HPDE6-E6E7 (cell line): ENCODE data around the gene LAMA5.

Experiments used
- DNase-seq: peaks from one replicate; pipeline ENCODE4 v3.0.0; 2011; ENCODE audit warnings: missing footprints; ENCODE audit errors: extremely low spot score

LAMA5 gene

GRCh38 chr20:62314711-62315302, 52.3 kb downstream of the LAMA5 start:
- DNase-seq = no peak

DNA sequence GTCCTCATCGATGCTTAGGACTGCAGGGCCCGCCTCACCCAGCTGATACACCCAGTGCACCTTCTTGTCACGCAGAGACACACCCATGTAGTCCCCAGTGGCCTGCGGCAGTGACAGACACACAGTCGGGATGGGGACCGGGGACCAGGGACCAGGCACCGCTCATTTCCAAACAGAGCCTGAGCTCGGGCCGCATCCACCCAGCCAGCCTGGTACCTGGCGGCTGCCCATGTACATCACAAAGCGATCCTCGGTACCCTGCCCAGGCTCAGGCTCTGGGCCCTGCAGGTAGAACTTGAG, 52.8 kb downstream of the LAMA5 start:
- no peak for DNase-seq

DNA sequence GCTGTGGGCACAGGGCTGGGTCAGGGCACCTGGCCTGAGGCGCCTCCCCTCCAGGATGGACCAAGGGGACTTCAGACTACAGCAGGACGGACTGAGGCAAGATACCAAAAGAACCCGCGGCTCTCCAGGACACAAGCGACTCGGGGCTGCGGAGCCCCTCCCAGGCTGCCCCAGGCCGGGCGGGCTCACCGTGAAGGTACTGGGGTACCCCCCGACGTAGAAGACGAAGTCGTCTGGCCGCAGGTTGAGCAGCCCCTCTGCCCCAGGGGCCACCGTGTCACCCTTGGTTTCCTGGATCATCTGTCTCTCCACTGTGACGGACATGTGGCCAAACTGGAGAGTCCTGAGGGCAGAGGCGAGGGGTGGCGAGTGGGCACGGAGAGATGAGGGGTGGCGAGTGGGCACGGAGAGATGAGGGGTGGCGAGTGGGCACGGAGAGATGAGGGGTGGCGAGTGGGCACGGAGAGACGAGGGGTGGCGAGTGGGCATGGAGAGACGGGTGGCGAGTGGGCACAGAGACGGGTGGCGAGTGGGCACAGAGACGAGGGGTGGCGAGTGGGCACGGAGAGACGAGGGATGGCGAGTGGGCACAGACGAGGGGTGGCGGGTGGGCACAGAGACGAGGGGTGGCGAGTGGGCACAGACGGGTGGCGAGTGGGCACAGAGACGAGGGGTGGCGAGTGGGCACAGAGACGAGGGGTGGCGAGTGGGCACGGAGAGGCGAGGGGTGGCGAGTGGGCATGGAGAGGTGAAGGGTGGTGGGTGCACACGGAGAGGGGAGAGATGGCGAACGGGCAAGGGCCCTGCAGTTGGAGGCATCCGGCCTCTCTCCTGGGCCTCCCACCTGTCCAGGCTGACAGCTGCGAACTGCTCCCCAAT, 53.4 kb downstream of the LAMA5 start:
- no peak for DNase-seq

GRCh38 chr20:62313021-62313420, 54.1 kb downstream of the LAMA5 start:
- no peak for DNase-seq

DNA sequence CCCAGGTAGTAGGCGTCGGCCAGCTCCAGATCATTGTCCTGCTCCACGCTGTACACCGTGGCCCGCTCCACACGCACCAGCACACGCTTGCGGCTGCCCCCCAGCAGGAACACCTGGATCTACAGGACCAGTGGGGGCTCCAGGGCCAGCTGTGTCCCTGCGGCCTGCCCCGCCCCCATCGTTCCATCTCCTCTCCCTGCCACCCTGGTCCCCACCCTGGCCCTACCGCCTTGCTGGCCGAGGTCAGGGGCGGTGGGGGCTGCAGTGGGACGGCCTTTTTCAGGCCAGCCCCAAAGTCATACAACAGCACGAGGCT, 54.5 kb downstream of the LAMA5 start:
- no peak for DNase-seq

DNA sequence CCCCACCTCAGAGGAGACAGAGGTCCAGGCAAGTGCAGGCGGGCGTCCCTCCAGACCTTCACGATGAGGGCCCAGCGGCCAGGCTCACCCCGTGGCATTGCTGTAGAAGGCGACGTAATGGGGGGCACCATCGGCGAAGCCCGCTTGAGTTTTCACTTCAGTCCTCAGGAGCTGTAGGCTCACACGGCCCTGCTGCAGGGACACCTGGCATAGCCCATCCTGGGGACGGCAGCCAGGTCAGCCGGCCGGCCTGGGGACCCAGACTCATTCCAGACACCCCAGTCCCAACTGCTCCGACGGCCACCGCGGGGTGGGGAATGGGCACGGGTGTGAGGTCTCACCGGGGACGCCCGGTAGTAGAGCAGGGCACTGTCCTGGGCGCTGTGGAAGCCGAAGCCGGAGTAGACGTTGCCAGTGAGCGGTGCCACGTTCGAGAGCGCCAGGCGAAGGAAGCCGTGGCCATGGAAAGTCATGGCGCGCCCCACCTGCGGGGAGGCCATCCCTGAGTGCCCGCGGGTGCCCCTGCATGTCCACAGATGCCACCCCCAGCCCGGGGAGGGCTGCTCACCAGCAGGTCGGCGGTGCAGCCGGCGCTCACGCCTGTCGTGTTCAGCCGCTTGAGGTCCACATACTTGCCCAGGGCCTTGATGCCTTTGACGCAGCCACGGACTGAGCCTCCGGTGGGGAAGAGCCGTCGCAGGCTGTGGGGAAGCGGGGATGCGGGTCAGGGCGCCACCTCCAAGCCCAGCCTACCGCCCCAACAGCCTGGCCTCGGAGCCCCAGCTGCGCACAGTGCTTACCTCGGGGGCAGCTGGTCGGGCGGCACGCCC, 55.1 kb downstream of the LAMA5 start:
- DNase-seq = no peak

GRCh38 chr20:62311150-62311549, 56.0 kb downstream of the LAMA5 start:
- no peak for DNase-seq

DNA sequence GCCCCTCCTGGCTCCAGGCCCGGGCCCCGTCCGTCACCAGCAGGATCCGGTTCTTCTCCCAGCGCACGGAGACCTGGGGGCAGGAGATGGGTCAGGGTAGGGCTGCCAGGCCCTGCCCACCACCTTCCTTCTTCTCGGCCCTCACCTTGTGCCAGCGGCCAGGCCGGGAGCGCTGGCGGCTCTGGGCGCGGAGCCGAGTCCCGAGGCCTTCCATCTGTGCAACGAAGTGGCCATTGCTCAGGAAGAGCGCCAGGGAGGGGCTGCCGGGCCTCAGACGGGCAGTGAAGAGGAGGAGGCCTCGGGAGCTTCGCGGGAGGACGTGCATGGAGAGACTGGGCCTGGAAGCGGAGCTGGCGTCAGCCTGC, 56.4 kb downstream of the LAMA5 start:
- DNase-seq = no peak

DNA sequence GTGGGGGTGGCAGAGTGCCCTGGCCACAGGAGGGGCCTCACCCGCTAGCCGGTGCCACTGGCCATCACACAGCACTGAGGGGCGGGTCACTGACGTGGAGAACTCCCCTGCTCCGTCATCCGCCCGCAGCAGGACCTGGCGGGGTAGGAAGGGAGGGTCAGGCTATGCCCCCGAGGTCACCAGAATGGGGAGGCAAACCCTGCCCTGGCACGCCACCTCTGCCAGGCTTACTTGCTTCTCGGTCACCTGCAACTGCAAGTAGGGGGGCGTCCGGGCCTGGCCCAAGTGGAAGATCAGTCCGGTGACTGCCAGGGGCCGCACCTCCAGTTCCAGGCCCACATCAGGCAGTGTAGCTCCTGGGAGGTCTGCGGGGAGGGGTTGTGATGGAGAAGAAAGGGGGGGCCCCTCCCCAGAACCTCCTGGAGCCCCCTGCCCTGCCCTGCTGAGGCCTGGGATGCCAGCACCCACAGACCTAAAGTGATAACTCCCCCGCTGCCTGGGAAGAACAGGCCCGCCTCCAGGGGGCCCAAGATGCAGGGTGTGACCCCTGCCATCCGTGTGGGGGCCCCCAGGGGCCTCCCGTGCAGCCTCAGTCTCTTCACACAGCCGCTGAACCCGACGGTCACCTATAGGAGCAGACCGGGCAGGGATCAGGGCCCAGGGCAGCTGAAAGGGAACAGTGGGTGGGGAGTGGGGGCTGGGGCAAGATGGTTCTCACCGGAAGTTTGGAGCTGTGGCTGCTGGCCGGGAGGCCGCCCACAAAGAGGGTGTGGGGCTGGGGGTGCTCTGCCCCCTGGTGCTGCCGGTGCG, 57.0 kb downstream of the LAMA5 start:
- no peak for DNase-seq

DNA sequence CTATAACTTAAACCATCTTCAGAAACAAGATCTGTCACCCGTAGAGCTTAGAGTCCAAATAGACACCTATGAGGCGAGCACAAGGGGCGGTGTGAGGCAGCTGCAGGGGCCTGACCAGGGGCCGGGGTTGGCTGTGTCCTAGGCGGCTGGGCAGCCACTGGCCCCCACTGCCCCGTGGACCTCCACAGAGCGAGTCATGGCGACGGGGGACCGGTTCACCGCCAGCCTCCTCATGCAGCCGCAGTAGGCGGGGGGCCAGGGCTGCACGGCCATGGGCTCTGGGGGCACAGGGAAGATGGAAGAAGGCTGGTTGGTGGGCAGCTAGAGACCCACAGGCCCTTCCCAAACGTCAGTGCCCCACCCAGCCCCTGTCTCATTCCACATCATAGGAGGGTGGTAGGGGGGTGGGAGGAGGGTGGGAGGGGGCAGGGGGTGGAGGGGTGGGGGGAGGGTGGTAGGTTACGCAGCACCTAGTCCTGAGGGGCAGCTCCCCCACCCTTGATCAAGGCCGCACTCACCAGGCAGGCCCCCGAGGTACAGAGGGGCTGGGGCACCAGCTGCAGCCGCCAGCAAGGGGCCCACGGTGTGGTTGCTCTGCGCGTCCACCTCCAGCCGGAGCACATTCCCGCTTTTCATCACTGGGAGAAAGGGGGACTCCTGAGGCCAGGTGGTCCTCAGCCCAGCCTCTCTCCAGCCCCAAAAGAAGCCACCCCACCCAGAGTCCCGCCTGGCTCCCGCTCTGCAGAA, 57.7 kb downstream of the LAMA5 start:
- DNase-seq = no peak

DNA sequence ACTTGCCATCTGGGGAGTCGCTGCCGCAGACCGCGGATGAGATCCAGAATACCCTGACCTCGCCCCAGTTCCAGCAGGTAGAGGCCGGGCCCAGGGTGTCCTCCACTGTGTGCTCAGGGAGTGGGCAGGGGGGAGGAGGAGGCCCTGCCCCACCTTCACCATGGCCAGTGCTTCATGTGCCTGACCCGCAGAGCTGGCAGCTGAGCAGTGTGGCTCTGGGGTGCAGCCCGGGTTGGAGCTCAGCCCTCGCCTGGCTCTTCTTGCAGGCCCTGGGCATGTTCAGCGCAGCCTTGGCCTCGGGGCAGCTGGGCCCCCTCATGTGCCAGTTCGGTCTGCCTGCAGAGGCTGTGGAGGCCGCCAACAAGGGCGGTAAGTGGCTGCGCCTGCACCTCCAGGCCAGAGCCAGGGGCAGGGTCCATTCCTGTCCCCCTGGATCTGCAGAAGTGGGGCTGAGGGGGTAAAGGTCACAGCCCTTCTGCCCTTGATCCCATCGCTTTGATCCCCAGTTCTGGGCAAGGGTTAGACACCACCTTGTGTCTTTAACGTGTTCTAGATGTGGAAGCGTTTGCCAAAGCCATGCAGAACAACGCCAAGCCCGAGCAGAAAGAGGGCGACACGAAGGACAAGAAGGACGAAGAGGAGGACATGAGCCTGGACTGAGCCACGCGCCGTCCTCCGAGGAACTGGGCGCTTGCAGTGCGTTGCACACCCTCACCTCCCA, 58.9 kb downstream of the LAMA5 start:
- no peak for DNase-seq

DNA sequence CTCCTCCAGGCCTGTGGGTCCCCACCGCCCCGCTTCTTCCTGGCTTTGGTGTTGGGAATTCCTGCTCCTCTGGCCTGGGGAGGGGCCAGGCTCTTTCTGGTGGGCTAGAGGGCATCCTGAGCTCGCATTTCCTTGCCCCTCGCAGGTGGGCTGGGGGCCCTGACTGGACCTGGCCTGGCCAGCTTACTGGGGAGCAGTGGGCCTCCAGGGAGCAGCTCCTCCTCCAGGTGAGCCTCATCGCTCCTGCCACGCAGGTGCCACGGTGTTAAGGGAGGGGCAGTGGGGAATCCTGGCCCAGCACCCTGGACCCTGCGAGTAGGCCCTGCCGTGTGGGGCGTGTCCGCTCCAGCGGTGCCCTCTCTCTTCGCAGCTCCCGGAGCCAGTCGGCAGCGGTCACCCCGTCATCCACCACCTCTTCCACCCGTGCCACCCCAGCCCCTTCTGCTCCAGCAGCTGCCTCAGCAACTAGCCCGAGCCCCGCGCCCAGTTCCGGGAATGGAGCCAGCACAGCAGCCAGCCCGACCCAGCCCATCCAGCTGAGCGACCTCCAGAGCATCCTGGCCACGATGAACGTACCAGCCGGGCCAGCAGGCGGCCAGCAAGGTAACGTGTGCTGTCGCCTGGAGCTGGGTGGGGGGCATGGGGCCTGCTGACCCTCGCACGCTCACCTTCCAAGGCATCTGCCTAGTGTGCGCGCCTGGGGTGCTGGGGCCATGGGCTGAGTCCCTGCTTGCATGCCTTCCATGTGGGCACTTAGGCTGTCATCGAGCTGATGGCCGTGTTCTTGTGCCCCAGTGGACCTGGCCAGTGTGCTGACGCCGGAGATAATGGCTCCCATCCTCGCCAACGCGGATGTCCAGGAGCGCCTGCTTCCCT, 59.6 kb downstream of the LAMA5 start:
- DNase-seq = no peak

GRCh38 chr20:62306414-62307187, 60.5 kb downstream of the LAMA5 start:
- DNase-seq = no peak

GRCh38 chr20:62305765-62306413, 61.2 kb downstream of the LAMA5 start:
- DNase-seq = peak; percentile 58

DNA sequence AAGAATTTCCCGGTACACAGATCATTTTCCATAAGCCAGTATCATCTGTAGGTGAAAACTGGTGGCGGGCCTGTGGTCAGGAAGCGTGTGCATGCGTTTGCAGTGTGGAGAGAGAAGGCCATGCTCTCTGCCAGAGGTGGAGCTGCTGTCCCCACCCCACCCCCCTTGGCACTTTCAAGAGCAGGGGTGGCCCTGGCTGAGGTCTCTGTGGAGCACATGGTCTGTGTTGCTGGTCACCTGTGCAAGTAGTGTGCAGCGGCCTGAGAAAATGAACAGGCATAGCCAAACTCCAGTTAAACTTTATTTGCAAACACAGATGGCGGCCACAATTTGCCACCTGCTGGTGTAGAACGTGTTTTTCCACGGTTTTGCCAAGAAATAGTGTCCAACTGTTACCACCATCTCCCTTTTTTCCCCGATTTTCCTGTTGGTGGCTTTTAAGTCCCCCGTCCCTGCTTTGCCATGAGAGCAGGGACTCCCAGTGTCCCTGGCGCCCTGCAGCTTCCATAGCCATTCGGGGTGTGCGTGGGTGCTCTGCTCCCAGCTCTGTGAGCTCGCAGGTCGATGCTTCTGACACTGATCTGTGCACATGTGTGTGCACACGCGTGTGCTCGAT, 61.9 kb downstream of the LAMA5 start:
- peak; percentile 52 for DNase-seq

DNA sequence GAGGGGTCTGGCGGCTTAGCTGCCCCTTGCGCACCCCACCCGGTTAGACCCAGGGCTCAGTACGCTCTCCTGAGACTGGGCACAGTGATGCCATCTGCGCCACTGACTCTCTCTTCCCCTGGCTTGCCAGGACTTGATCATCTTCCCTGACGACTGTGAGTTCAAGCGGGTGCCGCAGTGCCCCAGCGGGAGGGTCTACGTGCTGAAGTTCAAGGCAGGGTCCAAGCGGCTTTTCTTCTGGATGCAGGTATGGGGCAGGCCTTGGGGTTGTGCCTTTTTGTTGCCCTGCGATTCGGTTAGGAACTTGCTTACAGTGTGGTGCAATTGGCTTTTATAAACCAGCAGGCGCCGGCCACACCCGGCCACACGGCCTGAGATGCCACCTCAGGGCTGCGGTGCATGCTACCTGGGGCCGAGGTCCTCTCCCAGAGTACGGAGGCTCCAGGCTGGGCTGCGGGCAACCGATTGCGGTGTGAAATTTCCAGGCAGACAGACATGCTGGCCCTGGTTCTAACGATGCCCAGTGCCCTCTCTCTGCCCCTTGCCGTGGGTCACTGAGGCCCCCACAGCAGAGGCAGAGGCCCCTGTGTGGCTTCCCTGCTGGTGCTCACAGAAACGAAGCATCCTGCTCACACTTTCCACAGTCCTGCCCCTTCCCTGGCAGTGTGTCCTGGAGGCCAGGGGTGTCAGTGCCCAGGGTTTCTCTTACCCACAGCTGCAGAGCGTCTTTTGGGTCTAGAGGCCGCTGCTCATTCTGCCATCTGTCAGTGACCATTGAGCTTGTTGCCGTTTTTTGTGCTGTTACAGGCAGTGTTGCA, 62.6 kb downstream of the LAMA5 start:
- no peak for DNase-seq
